Upper lobe of left lung (tissue), 4 donors: ENCODE data around the gene PLXNA2.

ENCODE experiments used
- POLR2A ChIP-seq, 4 donors: fragments of 450-650 bp; IDR thresholded peaks; one replicate each; pipeline ENCODE4 v1.5.1; 2016 to 2017; ENCODE audit warnings: antibody characterized with exemption in 4 of 4, mild to moderate bottlenecking in 2 of 4
- TF ChIP-seq, protein P1 (sequence below), 6 experiments: fragments of 450-650 bp in 4 of 6; fragments of 200-600 bp in 2 of 6; sonication (generic) in 2 of 6; IDR thresholded peaks; one replicate each; pipeline ENCODE4 v1.5.1; 2016 to 2019; ENCODE audit warnings: antibody characterized with exemption in 6 of 6

DNA sequence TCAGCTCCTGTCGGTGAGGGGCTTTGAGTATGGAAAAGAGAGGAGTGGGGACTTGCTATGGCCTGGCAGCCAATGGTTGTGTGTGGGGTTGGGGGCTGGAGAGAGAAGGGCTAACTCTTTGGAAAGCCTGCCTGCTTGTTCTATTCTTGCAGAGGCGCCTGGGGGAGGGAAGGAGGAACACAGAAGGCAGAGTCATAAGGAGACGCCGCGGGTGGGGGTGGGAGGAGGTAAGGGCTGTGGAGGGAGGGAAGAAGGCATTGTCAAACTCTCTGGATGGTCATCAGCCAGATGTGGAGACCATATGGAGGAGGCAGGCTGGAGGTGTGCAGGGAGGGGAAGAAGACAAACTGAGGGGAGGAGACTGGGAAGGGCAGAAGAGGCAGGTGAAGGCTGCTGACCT is 70.0 kb downstream of the PLXNA2 start:
- TF ChIP-seq, protein P1, sequence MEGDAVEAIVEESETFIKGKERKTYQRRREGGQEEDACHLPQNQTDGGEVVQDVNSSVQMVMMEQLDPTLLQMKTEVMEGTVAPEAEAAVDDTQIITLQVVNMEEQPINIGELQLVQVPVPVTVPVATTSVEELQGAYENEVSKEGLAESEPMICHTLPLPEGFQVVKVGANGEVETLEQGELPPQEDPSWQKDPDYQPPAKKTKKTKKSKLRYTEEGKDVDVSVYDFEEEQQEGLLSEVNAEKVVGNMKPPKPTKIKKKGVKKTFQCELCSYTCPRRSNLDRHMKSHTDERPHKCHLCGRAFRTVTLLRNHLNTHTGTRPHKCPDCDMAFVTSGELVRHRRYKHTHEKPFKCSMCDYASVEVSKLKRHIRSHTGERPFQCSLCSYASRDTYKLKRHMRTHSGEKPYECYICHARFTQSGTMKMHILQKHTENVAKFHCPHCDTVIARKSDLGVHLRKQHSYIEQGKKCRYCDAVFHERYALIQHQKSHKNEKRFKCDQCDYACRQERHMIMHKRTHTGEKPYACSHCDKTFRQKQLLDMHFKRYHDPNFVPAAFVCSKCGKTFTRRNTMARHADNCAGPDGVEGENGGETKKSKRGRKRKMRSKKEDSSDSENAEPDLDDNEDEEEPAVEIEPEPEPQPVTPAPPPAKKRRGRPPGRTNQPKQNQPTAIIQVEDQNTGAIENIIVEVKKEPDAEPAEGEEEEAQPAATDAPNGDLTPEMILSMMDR (IDR thresholded peaks at IDR 0.05) = no peak
- TF ChIP-seq POLR2A (IDR thresholded peaks at IDR 0.05) = no peak
